ENCODE measurements around the gene LSM8. TPM values are rescaled to one million over a fixed set of nuclear protein-coding genes. Genes with fewer than 3 reads are reported as not detected.

Gene LSM8
- total RNA-seq, 1 experiment from 2014 or later = 61.5 TPM

GRCh38 chr7:118183428-118183785 is 557 bp upstream of the LSM8 start:
- Histone ChIP-seq H3K4me2 (peak overlapping the region; percentile 89), H3K79me2 (ENCODE audit: low read depth) (peaks cover 43% of the 10 kb centered on the region), H3K27me3 (ENCODE audit: insufficient read depth, low read depth) (no peaks in the 10 kb centered on the region), H2AFZ (peak overlapping the region; percentile 93), H3K9me3 (ENCODE audit: insufficient read depth, low read depth) (no peaks in the 10 kb centered on the region), H3K36me3 (ENCODE audit: low read depth) (peaks cover 22% of the 10 kb centered on the region), H3K9me2 (ENCODE audit: insufficient read depth) (no peaks in the 10 kb centered on the region), H4K20me1 (ENCODE audit: insufficient read depth) (no peaks in the 10 kb centered on the region), H3F3A (ENCODE audit: insufficient read depth, low read depth) (no peaks in the 10 kb centered on the region), H3K4me3 (peak overlapping the region; percentile 91), H3K27ac (peak overlapping the region; percentile 66), H3K4me1 (replicated peaks; ENCODE audit: insufficient read depth) (peaks cover 18% of the 10 kb centered on the region)
- ChIA-PET CTCF (no interaction called here), POLR2A (ENCODE audit: unreplicated experiment) (no interaction called here)
- BruUV-seq (replicated peaks) = TSS peak; percentile 97
- intact Hi-C loops (cut with micrococcal nuclease; ENCODE audit: unreplicated experiment) = loop anchor here (5.0 kb wide), 1 partner anchor 186 kb away; no protein-coding TSS in a partner anchor
- DNase-seq = no peak
- TF ChIP-seq EZH2 (IDR thresholded peaks at IDR 0.05; ENCODE audit: low read depth) = no peak
- TF ChIP-seq CTCF (conservative IDR thresholded peaks at IDR 0.05) = no peak

GRCh38 chr7:118184565-118184940 is 589 bp downstream of the LSM8 start:
- CTCF ChIA-PET = no interaction called here

GRCh38 chr7:118185163-118185860 is 1.3 kb downstream of the LSM8 start:
- peaks cover 43% of the 10 kb centered on the region for H3K79me2 ChIP-seq (ENCODE audit: low read depth)
- 0 out of 2 replicates have a peak overlapping the region, but pooled peaks have one; percentile 66 for H3K27ac ChIP-seq

More at GRCh38 chr7:118184565-118184940, 589 bp downstream of the LSM8 start:
- H3K4me3 ChIP-seq = peak overlapping the region; percentile 91
- peaks cover 43% of the 10 kb centered on the region for H3K79me2 ChIP-seq (ENCODE audit: low read depth)
- POLR2A ChIA-PET (ENCODE audit: unreplicated experiment) = no interaction called here
- TF ChIP-seq CTCF (conservative IDR thresholded peaks at IDR 0.05) (no peak), EZH2 (IDR thresholded peaks at IDR 0.05; ENCODE audit: low read depth) (no peak)
- TSS peak; percentile 46 for BruUV-seq (replicated peaks)
- H3K36me3 ChIP-seq (ENCODE audit: low read depth) = peaks cover 25% of the 10 kb centered on the region
- H4K20me1 ChIP-seq (ENCODE audit: insufficient read depth) = no peaks in the 10 kb centered on the region
- H3F3A ChIP-seq (ENCODE audit: insufficient read depth, low read depth) = no peaks in the 10 kb centered on the region
- intact Hi-C loops (cut with micrococcal nuclease; ENCODE audit: unreplicated experiment) = loop anchor here (5.0 kb wide), 1 partner anchor 187 kb away; no protein-coding TSS in a partner anchor
- H3K27ac ChIP-seq = peak overlapping the region; percentile 66
- peak overlapping the region; percentile 93 for H3K4me2 ChIP-seq
- no peaks in the 10 kb centered on the region for H3K9me3 ChIP-seq (ENCODE audit: insufficient read depth, low read depth)
- no peak for DNase-seq
- peak overlapping the region; percentile 93 for H2AFZ ChIP-seq
- H3K27me3 ChIP-seq (ENCODE audit: insufficient read depth, low read depth) = no peaks in the 10 kb centered on the region
- H3K9me2 ChIP-seq (ENCODE audit: insufficient read depth) = no peaks in the 10 kb centered on the region
- peaks cover 18% of the 10 kb centered on the region for H3K4me1 ChIP-seq (replicated peaks; ENCODE audit: insufficient read depth)

More at GRCh38 chr7:118185163-118185860, 1.3 kb downstream of the LSM8 start:
- no peak for DNase-seq
- ChIA-PET CTCF (no interaction called here), POLR2A (ENCODE audit: unreplicated experiment) (no interaction called here)
- intact Hi-C loops (cut with micrococcal nuclease; ENCODE audit: unreplicated experiment) = no loop called here
- H3K27me3 ChIP-seq (ENCODE audit: insufficient read depth, low read depth) = no peaks in the 10 kb centered on the region
- peaks cover 18% of the 10 kb centered on the region for H3K4me1 ChIP-seq (replicated peaks; ENCODE audit: insufficient read depth)
- H4K20me1 ChIP-seq (ENCODE audit: insufficient read depth) = no peaks in the 10 kb centered on the region
- H3K4me3 ChIP-seq = peak overlapping the region; percentile 91
- H2AFZ ChIP-seq = no peak overlapping the region
- BruUV-seq (replicated peaks) = no TSS peak
- no peak for TF ChIP-seq CTCF (conservative IDR thresholded peaks at IDR 0.05)
- TF ChIP-seq EZH2 (IDR thresholded peaks at IDR 0.05; ENCODE audit: low read depth) = no peak
- peaks cover 30% of the 10 kb centered on the region for H3K36me3 ChIP-seq (ENCODE audit: low read depth)
- no peaks in the 10 kb centered on the region for H3F3A ChIP-seq (ENCODE audit: insufficient read depth, low read depth)
- H3K4me2 ChIP-seq = peak overlapping the region; percentile 93
- no peaks in the 10 kb centered on the region for H3K9me2 ChIP-seq (ENCODE audit: insufficient read depth)
- H3K9me3 ChIP-seq (ENCODE audit: insufficient read depth, low read depth) = no peaks in the 10 kb centered on the region
